Stimulated activated CD8-positive, alpha-beta memory T cell treated with anti-CD3 and anti-CD28 coated beads, Interleukin-4, amount 100 ng/mL, for 4 hours (primary cell): ENCODE results near the gene SMOC2.

ENCODE experiments used
- DNase-seq, 2 donors: peaks; one replicate each; pipeline ENCODE4 v3.0.0-alpha.2; 2020; ENCODE audit warnings: low read depth in 2 of 2, low spot score in 1 of 2

The SMOC2 gene

GRCh38 chr6:168440520-168441433 lies at the start of gene SMOC2:
Gene SMOC2 (plus strand): TSS chr6:168441184. CDS start chr6:168441371, 187 bp downstream.
- DNase-seq, result no peak

- DNase-seq, result no peak
These were observed 47.7 kb upstream of the SMOC2 start for GRCh38 chr6:168393126-168393870.

GRCh38 chr6:168394606-168395005 lies 46.4 kb upstream of the SMOC2 start:
- DNase-seq, result no peak

GRCh38 chr6:168395983-168396382 lies 45.0 kb upstream of the SMOC2 start:
- DNase-seq, result no peak

- DNase-seq, result no peak
These were observed 44.4 kb upstream of the SMOC2 start for GRCh38 chr6:168396561-168396960.

- DNase-seq, result no peak
These were observed 44.0 kb upstream of the SMOC2 start for GRCh38 chr6:168397012-168397411.

- no peak for DNase-seq
These were observed 40.9 kb upstream of the SMOC2 start for GRCh38 chr6:168400037-168400436.

- DNase-seq, result no peak
These were observed 37.5 kb upstream of the SMOC2 start for GRCh38 chr6:168403370-168404005.

- DNase-seq, result no peak
These were observed 36.4 kb upstream of the SMOC2 start for GRCh38 chr6:168404560-168404959.

GRCh38 chr6:168407842-168408241 lies 33.1 kb upstream of the SMOC2 start:
- DNase-seq, result no peak

GRCh38 chr6:168408504-168409136 lies 32.4 kb upstream of the SMOC2 start:
- no peak for DNase-seq

GRCh38 chr6:168410035-168410434 lies 30.9 kb upstream of the SMOC2 start:
- no peak for DNase-seq

GRCh38 chr6:168410554-168411011 lies 30.4 kb upstream of the SMOC2 start:
- no peak for DNase-seq

- no peak for DNase-seq
These were observed 29.9 kb upstream of the SMOC2 start for GRCh38 chr6:168411130-168411529.

GRCh38 chr6:168411793-168412192 lies 29.2 kb upstream of the SMOC2 start:
- DNase-seq, result no peak

- no peak for DNase-seq
These were observed 28.5 kb upstream of the SMOC2 start for GRCh38 chr6:168412456-168412855.

GRCh38 chr6:168413018-168413720 lies 27.8 kb upstream of the SMOC2 start:
- no peak for DNase-seq

- DNase-seq, result no peak
These were observed 27.1 kb upstream of the SMOC2 start for GRCh38 chr6:168413856-168414255.

GRCh38 chr6:168414336-168415097 lies 26.5 kb upstream of the SMOC2 start:
- DNase-seq, result no peak
